ELF-1 (cell line): ENCODE data around the gene RPS6KA5.
"Not testable (repeated sequence)": the region's sequence is repeated elsewhere in the genome, so short reads cannot be mapped to it uniquely, and the experiment has no call there.

Experiments used
- DNase-seq: peaks from one replicate; pipeline ENCODE4 v3.0.0-alpha.2; 2016; ENCODE audit warnings: low read depth, low spot score

The RPS6KA5 gene

DNA sequence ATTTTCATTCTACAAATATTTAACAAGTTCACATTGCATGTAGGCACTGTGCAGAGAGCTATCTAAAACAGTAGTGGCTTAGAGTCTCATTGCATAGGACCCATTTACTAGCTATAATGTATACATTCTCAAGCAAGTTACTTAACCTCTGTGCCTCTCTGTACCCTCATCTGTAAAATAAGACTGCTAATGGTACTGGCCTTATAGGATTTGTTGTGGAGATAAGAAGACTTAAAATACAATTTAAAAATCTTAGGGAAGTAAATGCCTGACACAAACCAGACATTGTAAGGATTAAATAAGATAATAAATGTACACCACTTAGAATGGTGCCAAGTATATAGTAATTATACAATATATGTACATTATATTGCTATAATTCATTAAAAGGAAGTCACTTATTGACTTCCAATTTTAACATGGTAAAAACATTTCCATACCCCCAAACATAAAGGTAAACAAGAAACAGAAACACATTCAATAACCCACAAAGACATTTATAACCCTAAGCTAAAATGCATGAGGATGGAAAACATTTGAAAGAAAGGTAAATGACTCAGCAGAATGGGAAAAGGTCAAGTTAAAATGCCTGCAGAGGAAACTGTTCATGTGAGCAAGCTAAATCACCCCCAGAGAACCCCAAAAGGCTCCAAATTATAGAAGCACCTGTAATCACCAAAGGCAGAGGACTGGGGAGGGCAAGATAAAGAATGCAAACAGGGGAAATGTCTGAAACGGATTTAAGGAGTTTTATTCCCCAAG, 30.8 kb downstream of the RPS6KA5 start:
- no peak for DNase-seq

DNA sequence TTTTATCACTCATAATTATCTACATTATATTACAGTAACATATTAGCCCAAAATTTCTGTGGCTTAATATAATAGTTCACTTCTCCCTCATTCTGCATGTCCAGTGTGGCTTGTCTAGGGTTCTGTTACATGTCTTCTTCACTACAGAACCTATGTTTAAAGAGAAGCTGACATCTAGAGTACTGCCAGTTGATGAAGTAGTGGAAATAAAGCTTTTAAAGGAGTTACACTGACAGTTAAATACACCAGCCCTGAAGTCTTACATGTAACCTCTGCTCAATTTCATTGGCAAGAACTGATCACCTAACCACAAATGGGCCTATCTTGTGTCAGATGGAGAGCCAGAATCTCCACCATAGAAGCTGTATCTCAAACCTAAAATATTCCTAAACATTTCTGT, 32.9 kb downstream of the RPS6KA5 start:
- DNase-seq, result no peak

DNA sequence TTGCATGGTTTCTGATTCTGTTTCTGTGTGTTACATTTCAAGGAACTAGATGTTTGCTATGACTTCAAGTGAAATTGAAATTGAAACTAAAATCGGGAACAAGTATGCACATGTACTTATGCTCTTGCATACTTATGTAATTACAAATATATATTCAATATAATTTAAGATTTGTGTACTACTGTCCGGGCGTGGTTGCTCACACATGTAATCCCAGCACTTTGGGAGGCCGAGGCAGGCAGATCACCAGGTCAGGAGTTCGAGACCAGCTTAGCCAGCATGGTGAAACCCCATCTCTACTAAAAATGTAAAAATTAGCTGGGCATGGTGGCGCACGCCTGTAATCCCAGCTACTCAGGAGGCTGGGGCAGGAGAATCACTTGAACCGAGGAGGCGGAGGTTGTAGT, 37.8 kb downstream of the RPS6KA5 start:
- DNase-seq, result not testable (repeated sequence)

DNA sequence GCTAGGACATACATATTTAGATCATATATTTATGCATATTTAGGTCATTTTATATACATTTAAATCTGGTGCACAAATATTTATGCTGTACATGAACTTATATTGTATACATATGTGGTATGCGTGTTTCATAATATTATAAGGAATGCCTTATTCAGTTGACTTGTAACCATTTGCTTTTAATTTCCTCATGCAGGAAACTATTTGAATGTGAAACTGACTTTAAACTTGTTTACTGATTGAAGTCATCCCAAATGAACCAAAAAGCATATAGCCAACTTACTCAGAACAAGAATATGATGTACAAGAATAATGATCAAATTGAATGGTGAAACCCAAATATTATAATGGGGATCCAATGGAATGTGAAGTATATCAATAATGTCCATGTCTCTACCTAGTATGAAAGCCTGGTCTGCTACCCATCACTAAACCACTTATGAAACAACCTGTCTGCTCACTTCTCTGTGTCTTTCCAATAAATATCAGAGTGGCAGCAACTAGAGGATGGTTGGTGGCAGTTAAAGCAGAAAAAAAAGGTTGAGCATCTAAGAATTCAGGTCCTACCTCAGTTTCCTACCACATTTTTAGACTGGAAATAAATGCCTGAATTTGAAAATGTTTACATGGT, 38.3 kb downstream of the RPS6KA5 start:
- no peak for DNase-seq

DNA sequence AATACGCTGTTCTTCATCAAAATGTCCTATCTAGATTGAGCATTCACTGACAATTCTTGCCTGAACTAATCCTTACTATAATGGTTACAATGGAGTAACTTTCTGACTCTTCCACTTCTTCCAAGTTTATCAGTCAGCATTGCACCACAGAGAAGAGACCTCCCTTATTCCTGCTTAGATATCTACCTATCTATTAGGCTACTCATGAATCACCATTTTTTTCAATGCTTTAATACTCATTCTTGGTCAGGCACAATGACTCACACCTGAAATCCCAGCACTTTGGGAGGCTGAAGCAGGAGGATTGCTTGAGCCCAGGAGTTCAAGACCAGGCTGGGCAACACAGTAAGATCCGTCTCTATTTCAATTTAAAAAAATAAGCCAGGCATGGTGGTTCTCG, 39.3 kb downstream of the RPS6KA5 start:
- DNase-seq, result no peak

DNA sequence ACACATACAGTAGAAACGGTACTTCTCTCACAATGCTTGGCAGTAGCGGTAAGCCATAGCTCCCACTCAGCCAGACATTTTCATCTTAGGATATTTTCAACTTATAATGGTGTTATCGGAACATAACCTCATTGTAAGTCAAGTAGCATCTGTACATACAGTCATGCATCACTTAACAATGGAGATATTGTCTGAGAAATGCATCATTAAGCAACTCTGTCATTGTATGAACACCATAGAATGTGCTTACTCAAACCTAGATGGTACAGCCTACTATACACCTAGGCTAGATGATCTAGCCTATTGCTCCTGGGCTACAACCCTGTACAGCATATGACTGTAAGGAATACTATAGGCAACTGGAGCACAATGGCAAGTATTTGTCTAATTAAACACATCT, 40.8 kb downstream of the RPS6KA5 start:
- DNase-seq, result no peak

DNA sequence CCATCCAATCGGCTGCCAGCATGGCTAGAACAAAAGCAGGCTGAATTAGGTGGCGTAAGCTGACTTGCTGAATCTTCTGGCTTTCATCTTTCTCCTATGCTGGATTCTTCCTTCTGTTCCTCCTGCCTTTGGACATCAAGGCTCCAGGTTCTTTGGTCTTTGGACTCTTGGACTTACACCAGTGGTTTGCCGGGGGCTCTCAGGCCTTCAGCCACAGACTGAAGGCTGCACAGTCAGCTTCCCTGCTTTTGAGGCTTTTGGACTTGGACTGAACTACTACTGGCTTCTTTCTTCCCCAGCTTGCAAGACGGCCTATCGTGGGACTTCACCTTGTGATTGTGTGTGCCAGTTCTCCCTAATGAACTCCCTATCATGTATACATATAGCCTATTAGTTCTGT, 42.0 kb downstream of the RPS6KA5 start:
- no peak for DNase-seq

DNA sequence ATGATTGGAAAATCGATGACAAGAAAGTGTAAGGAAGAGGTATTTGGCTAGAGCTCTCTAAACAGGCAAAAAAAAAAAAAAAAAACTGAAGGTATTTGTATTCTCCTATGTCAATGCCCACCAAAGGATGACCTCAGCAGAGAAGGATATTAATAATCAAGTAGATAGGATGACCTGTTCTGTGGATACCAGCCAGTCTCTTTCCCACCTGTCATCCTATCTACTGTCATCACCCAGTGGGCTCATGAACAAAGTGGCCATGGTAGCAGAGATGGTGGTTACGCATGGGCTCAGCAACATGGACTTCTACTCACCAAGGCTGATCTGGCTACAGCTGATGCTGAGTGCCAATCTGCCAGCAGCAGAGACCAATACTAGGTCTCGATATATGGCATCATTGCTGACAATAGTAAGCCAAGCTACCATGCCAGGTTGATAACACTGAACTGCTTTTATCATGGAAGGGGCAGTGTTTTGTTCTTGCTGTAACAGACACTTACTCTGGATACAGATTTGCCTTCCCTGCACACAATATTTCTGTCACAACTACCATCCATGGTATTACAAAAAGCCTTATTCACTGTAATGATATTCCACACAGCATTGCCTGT, 43.5 kb downstream of the RPS6KA5 start:
- DNase-seq, result no peak

DNA sequence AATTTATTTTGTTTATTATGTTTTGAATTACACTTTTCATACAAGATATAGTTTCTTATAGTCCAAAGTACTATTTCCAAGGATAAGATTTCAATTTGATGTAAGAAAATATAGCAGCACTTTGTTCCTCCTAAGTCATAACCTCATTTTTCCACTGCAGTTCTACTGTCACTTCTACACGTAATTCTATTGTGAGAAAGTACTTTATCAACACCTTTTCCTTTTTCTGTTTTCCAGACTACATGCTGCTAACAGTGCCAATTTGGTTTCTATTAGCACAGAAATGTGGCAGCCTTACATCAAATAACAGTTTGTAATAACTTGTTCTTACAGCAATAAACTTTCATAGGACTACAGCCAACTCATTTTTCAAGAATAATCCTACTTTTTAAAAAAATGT, 45.0 kb downstream of the RPS6KA5 start:
- no peak for DNase-seq

DNA sequence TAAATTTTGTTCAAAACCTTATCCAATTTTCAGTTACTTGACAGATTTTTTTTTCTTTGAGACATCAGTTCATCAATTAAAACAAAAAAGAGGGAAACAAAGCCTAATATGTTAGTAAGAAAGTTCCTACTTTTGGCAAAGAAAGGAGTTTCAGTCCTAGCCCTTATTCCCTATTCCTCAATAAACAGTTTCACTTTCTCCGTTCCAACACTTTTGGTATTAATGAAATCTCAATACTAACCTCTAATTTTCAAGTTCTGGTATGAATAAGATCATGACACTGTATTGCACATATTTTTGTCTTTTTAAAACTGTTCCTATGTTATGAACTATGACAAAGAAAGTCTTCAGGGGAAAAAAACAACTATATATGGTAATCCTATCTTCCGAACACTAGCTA, 48.4 kb downstream of the RPS6KA5 start:
- no peak for DNase-seq

DNA sequence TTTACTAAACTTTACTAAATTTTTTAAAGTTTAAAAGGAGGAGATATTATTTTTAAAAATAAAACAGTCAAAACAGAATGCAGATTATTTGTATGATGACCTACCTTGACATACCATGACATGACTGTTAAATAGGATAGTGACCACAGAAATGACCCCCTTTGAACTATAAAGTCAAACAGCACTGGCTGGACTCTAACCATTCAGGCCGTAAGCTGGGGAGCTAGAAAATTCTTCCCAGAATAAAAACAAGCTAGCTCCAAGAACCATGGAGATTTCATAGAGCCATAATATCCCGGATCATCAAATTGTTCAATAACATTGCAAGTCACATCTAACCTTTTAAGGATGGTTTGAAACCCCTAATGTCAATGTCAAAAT, 50.3 kb downstream of the RPS6KA5 start:
- no peak for DNase-seq

DNA sequence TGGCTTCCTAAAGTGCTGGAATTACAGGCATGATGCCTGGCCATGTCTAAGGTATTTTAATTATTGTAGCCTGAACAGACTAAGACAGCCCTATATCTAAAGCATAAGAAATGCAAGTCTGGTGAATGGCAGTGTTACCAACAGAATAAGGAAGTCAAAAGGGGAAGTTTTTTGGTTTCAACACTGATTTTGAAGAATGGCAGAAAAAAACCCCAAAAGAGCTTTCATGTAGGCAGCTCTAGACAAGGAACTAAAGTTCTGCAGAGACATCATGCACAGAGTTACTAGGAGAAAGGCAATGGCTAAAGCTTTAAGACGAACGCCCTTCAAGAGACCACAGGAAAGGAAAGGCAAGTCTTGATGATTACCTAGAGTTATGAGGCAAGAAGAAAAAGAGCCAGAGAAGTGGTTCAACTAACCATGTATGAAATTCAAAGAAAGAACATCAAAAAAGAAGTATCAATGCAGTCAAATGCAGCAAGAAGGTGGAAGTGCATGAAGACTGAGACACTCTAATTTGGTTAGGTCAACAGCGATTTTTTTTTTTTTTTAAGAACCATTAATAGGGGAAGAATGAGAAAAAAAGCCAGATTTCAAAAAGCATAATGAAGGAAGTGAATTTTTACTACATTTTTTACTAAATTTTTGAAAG, 50.8 kb downstream of the RPS6KA5 start:
- DNase-seq, result no peak

DNA sequence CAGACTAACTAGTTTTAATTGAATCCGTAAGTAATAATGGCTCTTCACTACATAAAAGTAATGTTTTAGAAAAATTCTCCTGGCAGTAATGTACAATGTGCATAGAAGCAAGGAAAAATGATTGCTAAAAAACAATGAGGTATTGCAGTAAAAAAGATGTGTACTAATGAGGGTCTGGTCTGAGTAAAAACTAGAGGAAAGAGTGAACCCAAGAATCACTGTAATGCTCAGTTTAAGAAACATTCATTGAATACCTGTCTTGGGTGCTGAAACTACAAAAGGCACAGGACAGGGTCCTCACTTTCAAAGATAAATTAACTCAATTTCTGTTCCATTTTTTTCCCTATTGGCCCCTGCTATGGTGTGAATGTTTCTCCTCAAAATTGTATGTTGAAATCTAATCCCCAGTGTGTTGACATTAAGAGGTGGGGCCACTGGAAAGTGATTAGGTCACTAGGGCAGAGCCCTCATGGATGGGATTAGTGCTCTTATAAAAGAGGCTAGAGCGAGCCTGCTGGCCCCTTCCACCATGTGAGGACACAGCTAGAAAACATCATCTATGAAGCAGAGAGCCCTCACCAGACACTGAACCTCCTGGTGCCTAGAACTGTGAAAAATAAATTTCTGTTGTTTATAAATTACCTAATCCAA, 51.6 kb downstream of the RPS6KA5 start:
- DNase-seq, result no peak

DNA sequence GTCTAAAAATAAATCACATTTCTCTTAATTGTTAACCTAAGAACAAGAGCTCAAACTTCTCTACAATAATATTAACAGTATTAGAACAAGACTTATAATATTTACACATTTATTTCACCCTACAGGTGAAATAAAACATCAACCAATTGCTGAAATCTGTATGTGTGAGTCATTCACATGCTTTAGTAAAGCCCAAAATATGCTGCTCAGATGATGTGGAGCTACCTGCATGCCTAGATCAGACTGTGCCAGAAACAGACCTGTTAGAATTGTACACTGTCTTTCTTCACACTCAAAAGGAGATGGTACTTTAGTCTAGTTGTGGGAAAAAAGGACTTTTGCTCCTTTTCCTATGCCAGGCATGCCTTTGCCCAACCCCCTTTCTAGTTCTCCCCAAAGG, 54.7 kb downstream of the RPS6KA5 start:
- no peak for DNase-seq

DNA sequence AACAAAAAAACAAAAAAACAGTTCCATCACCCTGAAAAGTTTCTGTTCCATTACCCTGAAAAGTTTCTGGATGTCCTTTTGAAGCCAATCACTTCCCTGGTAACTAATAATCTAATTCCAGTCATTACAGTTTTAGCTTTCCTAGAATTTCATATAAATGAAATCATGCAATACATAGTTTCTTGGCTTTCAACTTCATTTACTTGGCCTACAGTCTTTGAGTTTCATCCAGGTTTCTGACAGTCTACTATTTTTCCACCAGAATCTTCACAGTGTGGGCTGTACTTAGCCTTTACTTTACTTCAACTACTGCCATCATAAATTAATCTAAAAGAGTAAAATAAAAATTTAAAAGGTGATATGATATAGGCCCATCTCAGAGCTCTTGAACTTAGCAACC, 55.5 kb downstream of the RPS6KA5 start:
- DNase-seq, result no peak

DNA sequence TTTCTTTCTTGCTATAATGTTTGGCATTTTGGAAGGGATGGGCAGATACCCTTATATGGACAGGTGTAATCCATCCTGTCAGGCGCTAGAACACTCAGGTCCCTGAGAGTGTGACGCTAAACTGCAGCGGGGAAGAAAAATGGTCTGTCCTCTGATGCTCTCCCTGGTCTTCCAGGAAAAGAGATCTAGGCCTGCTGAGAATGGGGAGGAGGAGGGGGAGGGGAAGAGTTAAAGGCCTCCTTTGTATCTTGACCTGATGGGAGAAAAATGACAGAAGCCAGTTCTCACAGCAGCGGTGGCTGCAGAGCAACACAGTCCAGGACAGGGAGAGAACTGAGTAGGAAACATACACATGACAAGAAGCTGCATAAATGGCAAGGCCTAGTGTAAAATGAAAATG, 61.1 kb downstream of the RPS6KA5 start:
- DNase-seq, result peak; percentile 40

DNA sequence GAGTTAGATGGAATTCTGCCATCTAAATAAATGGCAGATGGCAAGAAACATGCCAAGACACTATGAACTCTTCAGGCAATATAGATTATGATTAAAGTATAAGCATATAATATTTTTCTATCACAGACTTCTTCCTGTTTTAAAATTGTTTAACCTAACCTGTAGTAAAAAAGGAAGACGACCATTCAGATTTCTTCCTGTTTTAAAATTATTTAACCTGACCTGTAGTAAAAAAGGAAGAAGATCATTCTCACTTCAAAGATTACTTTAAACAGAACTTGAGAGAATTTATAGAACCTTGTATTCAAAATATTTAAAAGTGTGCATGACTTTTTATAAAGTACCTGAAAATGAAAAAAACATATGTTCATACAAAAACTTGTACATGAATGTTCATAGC, 63.5 kb downstream of the RPS6KA5 start:
- DNase-seq, result no peak

DNA sequence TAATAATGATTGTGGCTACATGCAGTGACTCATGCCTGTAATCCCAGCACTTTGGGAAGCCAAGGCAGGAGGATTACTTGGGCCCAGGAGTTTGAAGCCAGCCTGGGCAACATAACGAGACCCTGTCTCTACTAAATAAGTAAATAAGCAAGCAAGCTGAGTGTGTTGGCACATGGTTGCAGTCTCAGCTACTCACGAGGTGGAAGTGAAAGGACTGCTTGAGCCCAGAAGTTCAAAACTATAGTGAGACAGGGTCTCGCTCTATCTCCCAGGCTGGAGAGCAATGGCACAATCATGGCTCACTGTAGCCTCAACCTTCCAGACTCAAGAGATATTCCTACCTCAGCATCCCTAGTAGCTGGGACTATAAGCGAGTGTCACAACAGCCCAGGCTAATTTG, 64.7 kb downstream of the RPS6KA5 start:
- no peak for DNase-seq

DNA sequence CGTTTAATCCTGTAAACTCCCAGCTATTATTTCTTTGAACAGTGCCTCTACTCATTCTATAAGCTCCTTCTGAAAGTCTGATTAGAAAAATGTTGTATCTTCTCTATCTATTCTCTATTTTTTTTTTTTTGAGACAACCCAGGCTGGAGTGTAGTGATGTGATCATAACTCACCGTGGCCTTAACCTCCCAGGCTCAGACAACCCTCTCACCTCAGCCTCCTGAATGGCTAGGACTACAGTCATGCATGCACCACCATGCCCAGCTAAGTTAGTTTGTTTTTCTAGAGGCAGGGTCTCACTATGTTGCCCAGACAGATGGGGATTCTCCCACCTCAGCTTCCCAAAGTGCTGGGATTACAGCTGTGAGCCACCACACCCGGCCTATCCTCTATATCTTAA, 66.6 kb downstream of the RPS6KA5 start:
- no peak for DNase-seq

DNA sequence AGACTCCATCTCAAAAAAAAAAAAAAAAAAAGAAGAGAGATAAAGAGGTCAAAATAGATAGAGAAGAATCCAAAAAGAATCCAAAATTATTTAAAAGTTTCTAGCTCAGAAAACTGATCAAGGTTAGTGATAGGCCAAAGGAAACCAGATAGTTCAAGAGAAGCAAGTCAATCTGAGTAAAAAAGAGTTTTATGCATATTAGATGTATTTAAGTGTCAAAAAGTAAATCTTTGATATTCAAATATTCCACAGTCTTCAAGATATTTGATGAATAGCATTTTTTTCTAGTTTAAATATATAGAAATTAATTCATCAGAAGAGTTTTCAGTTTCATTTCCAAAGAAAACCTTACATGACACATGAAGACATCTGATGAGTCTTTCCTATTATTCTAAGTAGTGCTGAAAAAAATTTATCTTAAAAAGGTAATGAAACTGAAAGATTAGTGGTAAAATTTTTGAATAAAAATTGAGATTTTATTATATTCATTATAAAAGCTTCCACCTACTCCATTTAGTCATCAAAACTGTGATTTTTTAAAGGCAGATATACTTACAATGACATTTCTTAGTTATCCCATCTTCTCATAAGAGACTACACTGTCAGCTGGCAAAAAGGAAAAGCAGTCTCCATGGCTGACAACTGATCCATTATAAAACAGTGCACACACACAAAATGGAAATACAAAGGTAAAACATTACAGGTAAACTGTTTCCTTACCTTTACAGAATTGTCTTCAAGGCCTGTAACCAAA, 68.6 kb downstream of the RPS6KA5 start:
- DNase-seq, result no peak

DNA sequence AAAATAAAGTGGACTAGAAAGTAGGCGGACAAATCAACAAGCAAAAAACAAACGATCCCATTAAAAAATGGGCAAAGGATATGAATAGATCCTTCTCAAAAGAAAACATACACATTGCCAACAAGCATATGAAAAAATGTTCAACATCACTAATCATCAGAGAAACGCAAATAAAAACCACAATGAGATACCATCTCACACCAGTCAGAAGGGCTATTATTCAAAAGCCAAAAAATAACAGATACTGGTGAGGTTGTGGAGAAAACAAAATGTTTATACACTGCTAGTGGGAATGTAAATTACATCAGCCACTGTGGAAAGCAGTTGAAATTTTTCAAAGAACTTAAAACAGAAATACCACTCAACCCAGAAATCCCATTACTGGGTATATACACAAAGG, 70.3 kb downstream of the RPS6KA5 start:
- DNase-seq, result no peak
